ENCODE results near the gene FNTB. TPM values are rescaled to one million over a fixed set of nuclear protein-coding genes. Genes with fewer than 3 reads are reported as not detected.

Gene FNTB
- total RNA-seq, 4 donors from 2014 or later = 34.0 to 48.6 (median 38.8) TPM

- DNase-seq (ENCODE audit: low spot score in 2 of 2) = no peak
- WGBS, 2 donors = 83 to 85% methylated on average over 4 of the region's 4 CpGs
- no peak overlapping the region for H3K4me3 ChIP-seq (ENCODE audit: low read depth, poor library complexity, severe bottlenecking)
- no peak for TF ChIP-seq POLR2A (IDR thresholded peaks at IDR 0.05)
- TF ChIP-seq CTCF (IDR thresholded peaks at IDR 0.05) = no peak
- intact Hi-C loops (cut with DNase I; ENCODE audit: low total_unique reads) = no loop called here
These were observed 87.0 kb downstream of the FNTB start for GRCh38 chr14:65073605-65074201.

- no peak overlapping the region for H3K4me3 ChIP-seq (ENCODE audit: low read depth, poor library complexity, severe bottlenecking)
- intact Hi-C loops (cut with DNase I; ENCODE audit: low total_unique reads) = no loop called here
- TF ChIP-seq CTCF (IDR thresholded peaks at IDR 0.05) (no peak), POLR2A (IDR thresholded peaks at IDR 0.05) (no peak)
- 40 to 52% methylated on average over 3 of the region's 3 CpGs for WGBS, 2 donors
- DNase-seq (ENCODE audit: low spot score in 2 of 2) = no peak
These were observed 87.9 kb downstream of the FNTB start for GRCh38 chr14:65074449-65075150.

- no peak for DNase-seq (ENCODE audit: low spot score in 2 of 2)
- 85 to 87% methylated on average over 17 of the region's 17 CpGs for WGBS, 2 donors
- no peak overlapping the region for H3K4me3 ChIP-seq (ENCODE audit: low read depth, poor library complexity, severe bottlenecking)
- TF ChIP-seq POLR2A (IDR thresholded peaks at IDR 0.05) (no peak), CTCF (IDR thresholded peaks at IDR 0.05) (no peak)
- intact Hi-C loops (cut with DNase I; ENCODE audit: low total_unique reads) = no loop called here
These were observed 89.1 kb downstream of the FNTB start for GRCh38 chr14:65075628-65076325.

GRCh38 chr14:65077318-65077717 lies 90.6 kb downstream of the FNTB start:
- WGBS, 2 donors = 90 to 100% methylated on average over 2 of the region's 2 CpGs
- no peak overlapping the region for H3K4me3 ChIP-seq (ENCODE audit: low read depth, poor library complexity, severe bottlenecking)
- intact Hi-C loops (cut with DNase I; ENCODE audit: low total_unique reads) = no loop called here
- no peak for DNase-seq (ENCODE audit: low spot score in 2 of 2)
- no peak for TF ChIP-seq CTCF (IDR thresholded peaks at IDR 0.05)
- no peak for TF ChIP-seq POLR2A (IDR thresholded peaks at IDR 0.05)

- TF ChIP-seq POLR2A (IDR thresholded peaks at IDR 0.05) (no peak), CTCF (IDR thresholded peaks at IDR 0.05) (no peak)
- WGBS, 2 donors = 46 to 70% methylated on average over 6 of the region's 6 CpGs
- H3K4me3 ChIP-seq (ENCODE audit: low read depth, poor library complexity, severe bottlenecking) = no peak overlapping the region
- intact Hi-C loops (cut with DNase I; ENCODE audit: low total_unique reads) = no loop called here
- DNase-seq (ENCODE audit: low spot score in 2 of 2) = no peak
These were observed 92.5 kb downstream of the FNTB start for GRCh38 chr14:65079201-65079600.

Measured in lower leg skin (tissue), 4 donors.